K562 (cell line): ENCODE data around the gene POMGNT1. TPM values are rescaled to one million over a fixed set of nuclear protein-coding genes. Genes with fewer than 3 reads are reported as not detected.
"Not testable (repeated sequence)": the region's sequence is repeated elsewhere in the genome, so short reads cannot be mapped to it uniquely, and the experiment has no call there.

Source experiments
- ATAC-seq: fragments of 200-7000 bp; cut with Tn5 transposase; 3 replicates; pipeline ENCODE4 v1.9.1; 2020; ENCODE audit warnings: moderate library complexity
- BruUV-seq: library from RNA; stranded (reverse); fragments of 400-500 nt; replicated peaks from 2 replicates; lab custom pipeline; 2021; lab: Mats Ljungman, UMichigan
- CTCF ChIA-PET: fragments of 300-600 bp; formaldehyde crosslinking; extraction: SDS; loops from one replicate; lab custom pipeline; 2021; ENCODE audit warnings: low intra/inter-chr PET ratio; lab: Yijun Ruan, JAX
- POLR2A ChIA-PET: fragments of 300-600, 350-650 bp; sonication (Branson Sonifier 250); formaldehyde crosslinking; extraction: SDS; loops from one replicate; lab custom pipeline; 2021; ENCODE audit warnings: antibody characterized with exemption, inconsistent platforms; lab: Yijun Ruan, JAX
- DNase-seq, 4 experiments: peaks; one replicate each; pipeline versions ENCODE4 v3.0.0 to v3.0.0-alpha.2; 2011 to 2018; ENCODE audit warnings: low spot score in 3 of 4, mixed read lengths in 3 of 4; ENCODE audit errors: extremely low read depth in 1 of 4
- FAIRE-seq: peaks from 2 replicates; lab custom pipeline; 2011; peaks lifted over from hg19 to GRCh38; lab: Jason Lieb, UNC
- H2AFZ ChIP-seq: 2 replicates; pipeline ENCODE4 v1.6.0; 2011; ENCODE audit warnings: low read depth, low read length, control low read depth, inconsistent platforms
- H3K27ac ChIP-seq: fragments of 200-600 bp; 3 replicates; pipeline ENCODE4 v1.8.0; 2011; ENCODE audit warnings: low read depth, mild to moderate bottlenecking, control low read depth, inconsistent platforms, low read length, moderate library complexity, mixed read lengths; ENCODE audit errors: extremely low read depth
- H3K27me3 ChIP-seq, 2 experiments: fragments of 300-600 bp in 1 of 2; 2 replicates in 1 of 2; 3 replicates in 1 of 2; pipeline versions ENCODE4 v1.6.0 to v1.8.0; 2011; ENCODE audit warnings: inconsistent platforms in 2 of 2, low read length in 2 of 2, mild to moderate bottlenecking in 1 of 2, mixed read lengths in 1 of 2, moderate library complexity in 1 of 2; ENCODE audit not compliant: control insufficient read depth in 2 of 2, insufficient read depth in 2 of 2
- H3K36me3 ChIP-seq: fragments of 300-600 bp; 3 replicates; pipeline ENCODE4 v1.8.0; 2011; ENCODE audit warnings: mild to moderate bottlenecking, low read length, inconsistent platforms; ENCODE audit not compliant: control insufficient read depth, insufficient read depth
- H3K4me1 ChIP-seq, 2 experiments: fragments of 200-600 bp in 1 of 2; replicated peaks in 1 of 2; 2 replicates in 1 of 2; 3 replicates in 1 of 2; pipeline versions ENCODE4 v1.5.1 to v1.8.0; 2011; ENCODE audit warnings: inconsistent platforms in 2 of 2, low read length in 2 of 2, mild to moderate bottlenecking in 1 of 2, mixed read lengths in 1 of 2, moderate library complexity in 1 of 2; ENCODE audit not compliant: control insufficient read depth in 2 of 2, insufficient read depth in 2 of 2
- H3K4me2 ChIP-seq: 2 replicates; pipeline ENCODE4 v1.6.1; 2011; ENCODE audit warnings: low read length, control low read depth, inconsistent platforms, mixed read lengths; ENCODE audit not compliant: insufficient read depth
- H3K4me3 ChIP-seq: fragments of 200-600 bp; sonication (generic), shearing (Covaris generic); 2 replicates; pipeline ENCODE4 v1.5.1; 2016; ENCODE audit warnings: control low read depth, inconsistent platforms
- H3K79me2 ChIP-seq: fragments of 200-600 bp; 3 replicates; pipeline ENCODE4 v1.8.0; 2011; ENCODE audit warnings: low read length, inconsistent platforms; ENCODE audit not compliant: control insufficient read depth, insufficient read depth
- H3K9ac ChIP-seq, 2 experiments: 2 replicates each; pipeline versions ENCODE4 v1.6.0 to v1.6.1; 2011; ENCODE audit warnings: low read depth in 2 of 2, low read length in 2 of 2, control low read depth in 1 of 2, inconsistent platforms in 1 of 2, mild to moderate bottlenecking in 1 of 2, mixed read lengths in 1 of 2; ENCODE audit not compliant: insufficient read depth in 1 of 2
- H3K9me1 ChIP-seq: one replicate; pipeline ENCODE4 v1.6.0; 2011; ENCODE audit warnings: inconsistent platforms, mild to moderate bottlenecking, low read length, moderate library complexity; ENCODE audit not compliant: control insufficient read depth, insufficient read depth
- H3K9me3 ChIP-seq: replicated peaks from 2 replicates; pipeline ENCODE4 v1.5.1; 2011; ENCODE audit warnings: low read depth, low read length, inconsistent platforms; ENCODE audit not compliant: control insufficient read depth, insufficient read depth
- H4K20me1 ChIP-seq: replicated peaks from 2 replicates; pipeline ENCODE4 v1.6.1; 2011; ENCODE audit warnings: low read length, inconsistent platforms, mixed read lengths; ENCODE audit not compliant: control insufficient read depth, insufficient read depth
- PRDM10 ChIP-seq: fragments of 450-650 bp; IDR thresholded peaks from 2 replicates; pipeline ENCODE4 v1.6.1; 2018; ENCODE audit not compliant: partially characterized antibody
- WGBS: fragments of 100-300 bp; shearing (Covaris generic); methylation state at CpG from one replicate; pipeline ENCODE4 v1.1.6; 2016; ENCODE audit warnings: low coverage, mixed read lengths; ENCODE audit not compliant: insufficient coverage; ENCODE audit errors: missing lambda C conversion rate; 5-methylcytosine and 5-hydroxymethylcytosine counted together
- in situ Hi-C: fragments of 300-500 bp; cut with MboI; formaldehyde crosslinking; loops from 4 replicates; pipeline ENCODE4 v1.15.0; 2018; ENCODE audit warnings: inconsistent platforms, mixed read lengths
- intact Hi-C: fragments of 100-400 bp; cut with micrococcal nuclease; formaldehyde crosslinking; loops from 2 replicates; pipeline ENCODE4 v1.14.2; 2022
- polyA plus RNA-seq, 8 experiments: library from polyadenylated mRNA; depleted of rRNA in 4 of 8; stranded (reverse) in 5 of 8; unstranded in 3 of 8; fragments of >200 nt; fragmentation: Nextera tagmentation in 2 of 8; fragmentation: Illumina TruSeq in 1 of 8; extraction: Ambion mirVana in 2 of 8; extraction: Trizol in 1 of 8; gene quantifications; 2 replicates each; pipeline versions ENCODE4 v1.2.1 to v1.2.3, GENCODE V29; 2011 to 2014; ENCODE audit warnings: inconsistent platforms in 1 of 8, missing spikeins in 1 of 8
- total RNA-seq, 7 experiments: library from RNA; depleted of rRNA in 6 of 7; stranded (reverse); fragments of >200 nt in 6 of 7; fragmentation: Illumina TruSeq in 2 of 7; extraction: Trizol in 2 of 7; gene quantifications; 2 replicates each; pipeline versions ENCODE4 v1.2.1 to v1.2.3, GENCODE V29; 2011 to 2021; ENCODE audit warnings: low replicate concordance in 1 of 7

The POMGNT1 gene
- total and polyA plus RNA-seq, 9 of the 15 experiments (the other 6 are each of a cell fraction or from before 2014, with no cell fraction given): 14.1 to 58.9 (median 37.8) TPM

- WGBS: 62% methylated on average over 3 of the region's 3 CpGs
- not testable (repeated sequence) for H2AFZ ChIP-seq
These were observed 33.0 kb upstream of the POMGNT1 start for GRCh38 chr1:46231231-46231630.

More at GRCh38 chr1:46231231-46231630, 33.0 kb upstream of the POMGNT1 start:
- BruUV-seq, H3K4me3 ChIP-seq, H3K4me1 ChIP-seq, ATAC-seq: not testable (repeated sequence)
- peak; percentile 94 for TF ChIP-seq PRDM10
- TF ChIP-seq, all 486 proteins: peak for 1; not testable (repeated sequence) for 485
- H3K36me3 ChIP-seq, intact Hi-C loops, H3K79me2 ChIP-seq, H3K27me3 ChIP-seq, H3K27ac ChIP-seq, FAIRE-seq, H3K4me2 ChIP-seq, H3K9ac ChIP-seq, H3K9me1 ChIP-seq, CTCF ChIA-PET, H3K9me3 ChIP-seq, DNase-seq, in situ Hi-C loops, H4K20me1 ChIP-seq: not testable (repeated sequence)
- POLR2A ChIA-PET: interaction anchor here (0.6 to 1.4 kb wide), 6 partner anchors 8 to 452 kb away, joined by 3 to 4 read pairs (median 3); no protein-coding TSS in a partner anchor
